DND-41 (cell line): ENCODE measurements around the gene ARHGAP1.

Source experiments
- EZH2 ChIP-seq: IDR thresholded peaks from 3 replicates; pipeline ENCODE4 v1.6.1; 2012; ENCODE audit warnings: borderline replicate concordance, low read depth, mild to moderate bottlenecking, moderate library complexity, low read length, inconsistent platforms; ENCODE audit not compliant: severe bottlenecking
- TF ChIP-seq, protein P1 (sequence below): IDR thresholded peaks from 2 replicates; pipeline ENCODE4 v1.5.1; 2012; ENCODE audit warnings: borderline replicate concordance, low read length, moderate library complexity, mild to moderate bottlenecking; ENCODE audit not compliant: poor library complexity, severe bottlenecking; ENCODE audit errors: extremely low read depth

DNA sequence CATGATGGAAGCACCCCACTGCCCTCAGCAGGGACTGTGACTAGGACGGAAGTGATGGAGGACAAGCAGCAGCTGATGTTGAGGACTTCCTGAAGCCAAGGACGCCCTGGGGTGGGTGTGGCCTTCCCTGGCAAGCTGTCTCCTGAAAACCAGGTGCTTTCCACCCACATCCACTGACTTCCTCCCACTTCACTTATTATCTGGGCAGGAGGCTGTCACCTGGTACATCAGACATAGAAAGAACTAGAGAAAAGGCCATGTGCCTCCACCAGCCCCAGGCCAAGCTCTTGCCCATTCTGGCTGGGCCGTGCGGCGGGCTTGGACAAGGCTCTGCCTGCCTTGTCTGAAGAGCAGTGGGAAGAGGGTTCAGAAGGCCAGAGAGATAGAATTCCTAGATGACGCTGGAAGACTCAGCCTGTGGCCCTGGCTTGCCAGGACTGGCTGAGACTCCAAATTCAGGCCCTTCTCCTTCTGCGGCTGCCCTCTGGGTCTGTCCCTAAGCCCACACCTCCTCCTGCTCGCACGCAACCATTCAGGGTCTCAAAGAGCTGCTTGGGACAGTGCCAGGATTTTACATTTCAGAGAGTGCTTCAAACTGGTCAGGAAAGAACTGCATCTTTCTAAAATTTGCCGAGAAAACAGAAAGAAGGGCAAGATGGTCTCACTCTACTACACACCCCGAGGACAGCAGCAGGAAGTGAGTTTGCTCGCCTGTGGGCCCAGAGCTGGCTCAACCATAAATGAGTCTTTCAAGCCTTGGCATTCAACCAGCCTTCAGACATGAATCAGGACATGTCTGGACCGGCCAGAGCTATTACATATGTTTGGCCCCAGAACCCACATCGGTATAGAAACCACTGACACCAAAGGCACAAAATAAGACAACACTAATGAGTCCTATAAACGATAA, 13.3 kb downstream of the ARHGAP1 start:
- TF ChIP-seq EZH2: no peak
- TF ChIP-seq, protein P1, sequence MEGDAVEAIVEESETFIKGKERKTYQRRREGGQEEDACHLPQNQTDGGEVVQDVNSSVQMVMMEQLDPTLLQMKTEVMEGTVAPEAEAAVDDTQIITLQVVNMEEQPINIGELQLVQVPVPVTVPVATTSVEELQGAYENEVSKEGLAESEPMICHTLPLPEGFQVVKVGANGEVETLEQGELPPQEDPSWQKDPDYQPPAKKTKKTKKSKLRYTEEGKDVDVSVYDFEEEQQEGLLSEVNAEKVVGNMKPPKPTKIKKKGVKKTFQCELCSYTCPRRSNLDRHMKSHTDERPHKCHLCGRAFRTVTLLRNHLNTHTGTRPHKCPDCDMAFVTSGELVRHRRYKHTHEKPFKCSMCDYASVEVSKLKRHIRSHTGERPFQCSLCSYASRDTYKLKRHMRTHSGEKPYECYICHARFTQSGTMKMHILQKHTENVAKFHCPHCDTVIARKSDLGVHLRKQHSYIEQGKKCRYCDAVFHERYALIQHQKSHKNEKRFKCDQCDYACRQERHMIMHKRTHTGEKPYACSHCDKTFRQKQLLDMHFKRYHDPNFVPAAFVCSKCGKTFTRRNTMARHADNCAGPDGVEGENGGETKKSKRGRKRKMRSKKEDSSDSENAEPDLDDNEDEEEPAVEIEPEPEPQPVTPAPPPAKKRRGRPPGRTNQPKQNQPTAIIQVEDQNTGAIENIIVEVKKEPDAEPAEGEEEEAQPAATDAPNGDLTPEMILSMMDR: no peak
